Esophagus (tissue), 2 donors: ENCODE results near the gene GPNMB. TPM values are rescaled to one million over a fixed set of nuclear protein-coding genes. Genes with fewer than 3 reads are reported as not detected.

Source experiments
- H3K27ac ChIP-seq, 2 donors: one replicate each; pipeline ENCODE4 v1.5.1; 2013; ENCODE audit warnings: low read depth in 2 of 2, mild to moderate bottlenecking in 2 of 2, inconsistent platforms in 1 of 2, low read length in 1 of 2, moderate library complexity in 1 of 2
- H3K27me3 ChIP-seq, 2 donors: one replicate each; pipeline ENCODE4 v1.6.1; 2013; ENCODE audit warnings: low read length in 2 of 2, control low read depth in 1 of 2, mild to moderate bottlenecking in 1 of 2; ENCODE audit not compliant: insufficient read depth in 2 of 2, control insufficient read depth in 1 of 2
- H3K36me3 ChIP-seq, 2 donors: one replicate each; pipeline ENCODE4 v1.6.1; 2013; ENCODE audit warnings: low read length in 1 of 2; ENCODE audit not compliant: control insufficient read depth in 2 of 2, insufficient read depth in 2 of 2
- H3K4me1 ChIP-seq, 2 donors: one replicate each; pipeline ENCODE4 v1.6.1; 2013; ENCODE audit warnings: low read length in 1 of 2; ENCODE audit not compliant: control insufficient read depth in 2 of 2, insufficient read depth in 2 of 2
- H3K4me3 ChIP-seq, 2 donors: one replicate each; pipeline ENCODE4 v1.5.1; 2013; ENCODE audit warnings: low read length in 2 of 2, mild to moderate bottlenecking in 2 of 2, low read depth in 1 of 2, moderate library complexity in 1 of 2
- H3K9me3 ChIP-seq, 2 donors: one replicate each; pipeline ENCODE4 v1.6.1; 2013; ENCODE audit warnings: mild to moderate bottlenecking in 2 of 2, low read depth in 1 of 2, low read length in 1 of 2, moderate library complexity in 1 of 2; ENCODE audit not compliant: control insufficient read depth in 2 of 2, insufficient read depth in 1 of 2
- WGBS, 2 donors: extraction: QIAGEN DNeasy Blood & Tissue Kit; methylation state at CpG; one replicate each; pipeline ENCODE4 v1.1.7; 2013; 5-methylcytosine and 5-hydroxymethylcytosine counted together
- polyA plus RNA-seq, 2 donors: library from polyadenylated mRNA; stranded (reverse); fragments of 200-250 nt; gene quantifications; one replicate each; pipeline ENCODE4 v1.2.3, GENCODE V29; 2013
- donor health status: healthy with polysubstance abuse.
- donor health status: Bipolar disorder and iron deficiency.

Gene GPNMB
- polyA plus RNA-seq, 2 donors, result 30.6 to 55.0 TPM

DNA sequence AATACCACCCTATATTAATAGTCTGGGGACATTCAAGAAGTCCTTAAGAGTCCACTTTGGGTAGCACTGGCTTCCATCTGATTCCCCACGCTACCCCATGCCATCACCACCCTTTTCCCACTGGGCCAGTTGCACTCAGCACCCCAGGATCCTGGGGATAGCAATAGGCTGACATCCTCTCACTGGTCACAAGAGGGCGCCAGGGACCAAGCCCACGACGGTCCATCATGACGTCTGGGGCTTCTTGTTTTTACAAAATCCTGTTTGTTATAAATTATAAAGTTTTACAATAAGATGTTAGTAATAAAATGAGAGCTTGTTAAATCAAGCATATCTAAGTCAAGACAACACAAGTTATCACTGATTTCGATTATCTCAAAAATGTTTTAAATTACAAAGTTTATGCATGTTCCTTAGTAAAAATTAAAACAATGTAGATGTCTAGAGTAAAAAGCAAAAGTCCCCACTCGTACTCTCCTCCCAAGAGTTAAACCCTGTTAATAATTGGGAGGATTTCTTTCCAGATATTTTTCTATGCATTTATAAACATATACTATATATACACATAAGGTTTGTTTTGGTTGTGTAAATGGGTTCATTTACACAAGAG, 15.4 kb downstream of the GPNMB start:
- Histone ChIP-seq H3K27me3 (no peaks in the 10 kb centered on the region), H3K9me3 (no peaks in the 10 kb centered on the region), H3K36me3 (peaks cover 2% of the 10 kb centered on the region in 2 donors), H3K4me3 (no peak overlapping the region), H3K4me1 (no peaks in the 10 kb centered on the region), H3K27ac (no peak overlapping the region)
- WGBS, 2 donors, result 12% methylated on average over 7 of the region's 7 CpGs

DNA sequence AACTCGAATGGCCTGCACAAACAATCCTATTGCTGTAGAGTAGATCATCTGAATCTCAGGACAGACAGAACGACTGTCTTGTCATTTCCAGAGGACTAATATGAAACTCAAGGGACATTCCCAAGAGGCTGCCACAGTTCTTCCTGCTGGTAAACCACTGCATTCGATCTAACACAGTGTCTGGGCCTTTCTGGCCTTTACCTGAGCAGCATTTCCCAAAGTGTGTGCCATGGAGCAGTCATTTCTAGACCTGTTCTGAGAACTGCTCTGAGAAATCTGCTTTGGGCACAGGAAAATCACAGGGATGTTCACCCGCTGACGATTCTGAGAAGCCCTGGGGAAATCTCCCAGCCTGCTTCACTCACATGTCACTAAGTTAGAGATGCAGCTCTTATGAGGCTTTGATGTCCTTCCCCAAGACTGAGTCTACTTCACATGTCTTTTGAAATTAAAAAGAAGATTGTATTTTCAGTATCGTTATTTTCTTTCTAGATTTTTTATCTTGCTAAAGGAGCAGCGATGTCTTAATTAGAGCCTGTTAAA, 18.4 kb downstream of the GPNMB start:
- no peak overlapping the region for H3K4me3 ChIP-seq
- H3K27me3 ChIP-seq, result no peaks in the 10 kb centered on the region
- no peak overlapping the region for H3K27ac ChIP-seq
- WGBS, 2 donors, result 72 to 73% methylated on average over 7 of the region's 7 CpGs
- H3K9me3 ChIP-seq, result no peaks in the 10 kb centered on the region
- peaks cover under 1 to 2% of the 10 kb centered on the region in 2 donors for H3K36me3 ChIP-seq
- no peaks in the 10 kb centered on the region for H3K4me1 ChIP-seq

DNA sequence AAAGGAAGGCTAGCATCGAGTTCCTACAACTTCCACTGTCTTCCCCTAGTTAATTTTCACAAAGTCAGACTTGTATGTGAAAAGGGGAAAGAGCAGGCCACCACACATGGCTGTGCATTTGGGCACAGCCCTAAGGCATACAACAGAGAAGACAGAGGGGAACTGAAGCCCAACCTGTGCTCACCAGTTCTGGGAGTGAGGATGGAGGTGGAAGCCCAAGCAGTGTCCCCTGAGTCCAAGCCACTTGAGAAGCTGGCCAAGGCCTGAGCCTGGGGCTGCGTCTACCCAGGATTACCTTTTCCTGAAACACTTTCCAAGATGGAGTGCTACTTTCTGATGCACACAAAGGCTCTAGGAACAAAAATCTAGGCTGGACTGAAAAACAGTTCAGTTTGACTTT, 20.3 kb downstream of the GPNMB start:
- no peaks in the 10 kb centered on the region for H3K4me1 ChIP-seq
- peaks cover 0 to 2% of the 10 kb centered on the region in 2 donors for H3K36me3 ChIP-seq
- no peaks in the 10 kb centered on the region for H3K27me3 ChIP-seq
- no peak overlapping the region for H3K4me3 ChIP-seq
- no peak overlapping the region for H3K27ac ChIP-seq
- WGBS, 2 donors, result 92 to 96% methylated on average over 2 of the region's 2 CpGs
- no peaks in the 10 kb centered on the region for H3K9me3 ChIP-seq

DNA sequence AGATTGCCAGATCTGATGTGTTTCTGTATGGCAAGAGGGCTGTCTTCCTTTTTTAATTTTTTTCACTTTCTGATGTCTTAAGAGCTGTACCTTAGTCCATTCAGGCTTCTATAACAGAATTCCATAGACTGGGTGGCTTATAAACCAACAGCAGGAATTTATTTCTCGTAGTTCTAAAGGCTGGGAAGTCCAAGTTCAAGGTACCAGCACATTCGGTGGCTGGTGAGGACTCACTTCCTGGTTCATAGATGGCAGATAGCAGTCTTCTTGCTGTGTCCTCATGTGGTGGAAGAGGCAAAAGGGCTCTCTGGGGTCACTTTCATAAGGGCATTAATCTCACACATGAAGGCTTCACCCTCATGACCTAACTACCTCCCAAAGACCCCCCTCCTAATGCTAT, 20.8 kb downstream of the GPNMB start:
- WGBS, 2 donors, result 87 to 93% methylated on average over 2 of the region's 2 CpGs
- Histone ChIP-seq H3K4me3 (no peak overlapping the region), H3K4me1 (no peaks in the 10 kb centered on the region), H3K36me3 (peaks cover 0 to 2% of the 10 kb centered on the region in 2 donors), H3K27ac (no peak overlapping the region), H3K9me3 (no peaks in the 10 kb centered on the region), H3K27me3 (no peaks in the 10 kb centered on the region)

DNA sequence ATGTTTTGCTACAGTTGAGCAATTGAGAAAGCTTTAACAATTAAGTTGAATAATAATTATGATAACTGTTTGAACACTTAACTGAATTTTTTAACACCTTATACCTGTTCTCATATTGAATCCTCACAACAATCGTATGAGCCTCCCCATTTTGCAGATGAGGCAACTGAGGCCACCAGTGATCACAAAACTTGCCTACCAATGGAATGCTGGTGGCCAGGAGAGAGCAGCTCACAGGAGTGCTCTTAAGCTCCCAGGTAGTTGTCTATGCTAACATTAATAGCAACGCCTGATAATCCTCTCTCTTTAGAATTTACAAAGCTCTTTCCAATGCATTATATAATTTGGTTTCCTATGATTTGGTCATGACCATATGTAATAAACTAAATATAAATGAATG, 21.6 kb downstream of the GPNMB start:
- peaks cover 0 to 2% of the 10 kb centered on the region in 2 donors for H3K4me1 ChIP-seq
- H3K4me3 ChIP-seq, result no peak overlapping the region
- peaks cover 0 to 2% of the 10 kb centered on the region in 2 donors for H3K36me3 ChIP-seq
- no peak overlapping the region for H3K27ac ChIP-seq
- 92 to 96% methylated on average over 2 of the region's 2 CpGs for WGBS, 2 donors
- H3K9me3 ChIP-seq, result no peaks in the 10 kb centered on the region
- H3K27me3 ChIP-seq, result no peaks in the 10 kb centered on the region

DNA sequence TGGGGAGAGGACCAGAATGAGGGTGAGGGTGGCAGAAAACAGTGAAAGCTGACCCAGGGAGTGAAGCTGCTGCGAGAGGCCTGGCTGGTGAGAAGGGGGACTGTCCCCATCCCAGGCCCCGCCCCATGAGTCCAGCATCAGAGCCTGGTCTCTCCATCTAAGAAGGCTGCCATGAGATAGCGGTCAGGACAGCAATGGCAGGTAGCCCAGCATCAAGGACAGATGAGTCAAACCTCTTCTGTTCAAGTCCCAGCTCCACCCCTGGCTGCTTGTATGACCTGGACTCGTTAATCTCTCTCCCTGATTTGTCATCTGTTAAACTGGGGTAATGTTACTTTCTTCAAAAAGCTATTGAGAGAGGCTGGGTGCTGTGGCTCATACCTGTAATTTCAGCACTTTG, 22.2 kb downstream of the GPNMB start:
- H3K27ac ChIP-seq, result no peak overlapping the region
- H3K27me3 ChIP-seq, result no peaks in the 10 kb centered on the region
- H3K36me3 ChIP-seq, result peaks cover 0 to 2% of the 10 kb centered on the region in 2 donors
- H3K4me3 ChIP-seq, result no peak overlapping the region
- WGBS, 2 donors, result 80 to 81% methylated on average over 4 of the region's 4 CpGs
- H3K4me1 ChIP-seq, result peaks cover 0 to 2% of the 10 kb centered on the region in 2 donors
- no peaks in the 10 kb centered on the region for H3K9me3 ChIP-seq

DNA sequence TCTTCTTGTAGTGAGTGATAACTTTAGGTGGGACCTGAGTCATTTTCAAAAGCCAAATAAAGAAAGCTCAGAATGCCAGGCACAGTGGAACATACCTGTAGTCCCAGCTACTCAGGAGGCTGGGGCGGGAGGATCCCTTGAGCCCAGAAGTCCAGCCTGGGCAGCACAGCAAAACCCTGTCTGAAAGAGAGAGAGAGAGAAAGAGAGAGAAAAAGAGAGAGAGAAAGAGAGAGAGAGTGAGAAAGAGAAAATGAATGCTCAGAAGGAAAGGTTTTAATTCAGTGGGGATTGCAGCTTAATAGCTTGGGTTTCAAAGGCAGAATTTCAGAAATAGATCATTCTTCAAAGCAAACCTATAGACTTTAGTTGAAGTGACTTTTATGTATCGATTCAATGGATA, 25.7 kb downstream of the GPNMB start:
- Histone ChIP-seq H3K9me3 (no peaks in the 10 kb centered on the region), H3K4me3 (no peak overlapping the region), H3K27ac (no peak overlapping the region), H3K4me1 (peaks cover 0 to 2% of the 10 kb centered on the region in 2 donors), H3K27me3 (no peaks in the 10 kb centered on the region), H3K36me3 (no peaks in the 10 kb centered on the region)
- WGBS, 2 donors, result 89 to 91% methylated on average over 2 of the region's 2 CpGs

DNA sequence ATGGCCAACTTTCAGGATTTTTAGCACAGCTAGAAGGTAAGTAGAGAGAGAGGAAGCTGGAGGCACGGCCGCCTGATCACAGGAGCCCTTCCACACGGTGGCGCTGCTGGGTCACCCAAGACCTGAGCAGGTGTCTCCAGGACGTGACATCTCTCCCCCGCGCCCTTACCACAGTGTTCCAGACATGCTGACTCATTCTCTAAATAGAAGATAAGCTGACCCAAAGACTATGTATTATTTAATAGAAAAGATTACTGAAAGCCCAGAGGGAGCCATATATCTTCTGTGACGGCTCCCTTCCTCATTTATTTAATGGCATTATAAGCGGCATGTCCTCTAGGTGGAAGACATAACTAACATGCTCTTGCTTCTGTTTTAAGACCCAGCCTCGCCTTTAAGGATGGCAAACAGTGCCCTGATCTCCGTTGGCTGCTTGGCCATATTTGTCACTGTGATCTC, 26.6 kb downstream of the GPNMB start:
- Histone ChIP-seq H3K4me1 (peaks cover 0 to 2% of the 10 kb centered on the region in 2 donors), H3K36me3 (no peaks in the 10 kb centered on the region), H3K4me3 (no peak overlapping the region), H3K27me3 (no peaks in the 10 kb centered on the region), H3K9me3 (no peaks in the 10 kb centered on the region), H3K27ac (no peak overlapping the region)
- 8 to 9% methylated on average over 11 of the region's 11 CpGs for WGBS, 2 donors

DNA sequence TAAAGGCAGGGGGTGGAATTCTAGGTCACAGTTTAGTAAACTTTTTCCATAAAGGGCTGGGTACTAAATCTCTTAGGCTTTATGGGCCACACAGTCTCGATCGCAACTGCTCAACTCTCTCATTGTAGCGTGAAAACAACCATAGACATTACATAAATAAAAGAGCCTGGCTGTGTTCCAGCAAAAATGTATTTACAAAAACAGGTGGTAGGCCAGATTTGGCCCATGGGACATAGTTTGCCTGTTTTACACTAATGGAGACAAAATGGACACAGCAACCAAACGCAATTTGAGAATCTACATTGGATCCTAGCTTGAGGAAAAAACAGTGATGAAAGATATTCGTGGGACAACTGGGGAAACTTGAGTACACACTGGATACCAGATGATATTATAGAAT, 29.3 kb downstream of the GPNMB start:
- H3K27ac ChIP-seq, result no peak overlapping the region
- 78 to 81% methylated on average over 5 of the region's 5 CpGs for WGBS, 2 donors

DNA sequence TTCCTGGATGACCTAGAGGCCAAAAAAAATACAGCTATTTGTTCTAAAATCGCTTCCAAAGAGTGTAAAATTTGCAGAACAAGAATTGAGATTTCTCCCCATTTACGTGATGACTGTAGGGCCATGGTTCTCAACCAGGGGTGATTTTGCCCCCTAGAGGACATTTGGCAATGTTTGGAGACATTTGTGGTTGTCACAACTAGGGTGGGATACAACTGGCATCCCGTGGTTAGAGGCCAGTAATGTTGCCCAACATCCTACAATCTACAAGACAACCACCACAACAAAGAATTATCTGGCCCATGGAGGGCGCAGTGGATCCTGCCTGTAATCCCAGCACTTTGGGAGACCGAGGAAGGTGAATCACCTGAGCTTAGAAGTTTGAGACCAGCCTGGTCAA, 29.8 kb downstream of the GPNMB start:
- H3K27ac ChIP-seq, result no peak overlapping the region
- H3K4me1 ChIP-seq, result peaks cover 0 to 2% of the 10 kb centered on the region in 2 donors
- no peaks in the 10 kb centered on the region for H3K27me3 ChIP-seq
- H3K36me3 ChIP-seq, result no peaks in the 10 kb centered on the region
- H3K4me3 ChIP-seq, result no peak overlapping the region
- no peaks in the 10 kb centered on the region for H3K9me3 ChIP-seq
- WGBS, 2 donors, result 77 to 80% methylated on average over 5 of the region's 5 CpGs

More for the DNA sequence above, 29.3 kb downstream of the GPNMB start:
- Histone ChIP-seq H3K4me1 (peaks cover 0 to 2% of the 10 kb centered on the region in 2 donors), H3K4me3 (no peak overlapping the region), H3K36me3 (no peaks in the 10 kb centered on the region), H3K9me3 (no peaks in the 10 kb centered on the region), H3K27me3 (no peaks in the 10 kb centered on the region)
